Panc1 (cell line): ENCODE results near the gene HDLBP. TPM values are rescaled to one million over a fixed set of nuclear protein-coding genes. Genes with fewer than 3 reads are reported as not detected.

Source experiments
- ATAC-seq: fragments of 200-7000 bp; cut with Tn5 transposase; 2 replicates; pipeline ENCODE4 v1.9.1; 2020; ENCODE audit warnings: mild to moderate bottlenecking, moderate library complexity
- BruUV-seq: library from RNA; stranded (reverse); fragments of 400-500 nt; replicated peaks from 2 replicates; lab custom pipeline; 2021; lab: Mats Ljungman, UMichigan
- CTCF ChIA-PET: fragments of 300-600 bp; sonication (Branson Sonifier 250); formaldehyde crosslinking; loops from one replicate; lab custom pipeline; 2022; ENCODE audit warnings: antibody characterized with exemption; lab: Charles Lee
- POLR2A ChIA-PET: fragments of 300-600 bp; sonication (Branson Sonifier 250); formaldehyde crosslinking; loops from one replicate; lab custom pipeline; 2022; ENCODE audit warnings: antibody characterized with exemption; lab: Charles Lee
- DNase-seq: peaks from one replicate; pipeline ENCODE4 v3.0.0-alpha.2; 2010; ENCODE audit warnings: low read depth, low spot score
- H3K27ac ChIP-seq: 2 replicates; pipeline ENCODE4 v1.5.1; 2011; ENCODE audit warnings: mild to moderate bottlenecking, low read length, inconsistent platforms
- H3K27me3 ChIP-seq: fragments of 200-500 bp; sonication (Bioruptor generic); 2 replicates; pipeline ENCODE4 v1.6.0; 2014; ENCODE audit warnings: low read length, inconsistent platforms; ENCODE audit not compliant: control insufficient read depth, insufficient read depth
- H3K36me3 ChIP-seq: fragments of 200-500 bp; sonication (Bioruptor generic); 2 replicates; pipeline ENCODE4 v1.5.1; 2014; ENCODE audit warnings: inconsistent platforms, mild to moderate bottlenecking, low read length, moderate library complexity; ENCODE audit not compliant: control insufficient read depth, insufficient read depth
- H3K4me1 ChIP-seq: 2 replicates; pipeline ENCODE4 v1.5.1; 2011; ENCODE audit warnings: inconsistent platforms, mild to moderate bottlenecking, low read length, moderate library complexity; ENCODE audit not compliant: control insufficient read depth, insufficient read depth
- H3K4me3 ChIP-seq, 2 experiments: 2 replicates each; pipeline ENCODE4 v1.5.1; 2011 to 2012; ENCODE audit warnings: low read depth in 2 of 2, low read length in 2 of 2, mild to moderate bottlenecking in 2 of 2, inconsistent platforms in 1 of 2, moderate library complexity in 1 of 2
- H3K9me3 ChIP-seq: fragments of 200-500 bp; sonication (Bioruptor generic); 2 replicates; pipeline ENCODE4 v1.5.1; 2014; ENCODE audit warnings: low read depth, mild to moderate bottlenecking, inconsistent platforms, low read length, moderate library complexity; ENCODE audit not compliant: control insufficient read depth, insufficient read depth
- CTCF ChIP-seq: fragments of 450-650 bp; IDR thresholded peaks from 2 replicates; pipeline ENCODE4 v1.5.1; 2017; ENCODE audit warnings: mild to moderate bottlenecking
- POLR2AphosphoS5 ChIP-seq: IDR thresholded peaks from 2 replicates; pipeline ENCODE4 v1.6.1; 2012; ENCODE audit warnings: mild to moderate bottlenecking, low read depth, low read length, moderate library complexity
- REST ChIP-seq, 2 experiments: IDR thresholded peaks; 2 replicates each; pipeline ENCODE4 v1.6.1; 2011 to 2012; ENCODE audit warnings: low read depth in 2 of 2, control low read depth in 1 of 2, low read length in 1 of 2, mild to moderate bottlenecking in 1 of 2, moderate library complexity in 1 of 2; ENCODE audit not compliant: insufficient read depth in 1 of 2
- SIN3A ChIP-seq: IDR thresholded peaks from 2 replicates; pipeline ENCODE4 v1.6.1; 2012; ENCODE audit warnings: low read depth, mild to moderate bottlenecking, low read length, moderate library complexity, borderline replicate concordance; ENCODE audit not compliant: insufficient read depth
- TCF7L2 ChIP-seq: IDR thresholded peaks from 2 replicates; pipeline ENCODE4 v1.6.1; 2011; ENCODE audit warnings: mild to moderate bottlenecking, low read depth, low read length, inconsistent platforms
- in situ Hi-C: cut with HindIII; loops from 2 replicates; pipeline ENCODE4 v1.10.0; 2016; ENCODE audit warnings: low sequenced_read_pairs, low pct_unique_long_range_greater_than_20kb
- intact Hi-C: fragments of 100-400 bp; cut with micrococcal nuclease; formaldehyde crosslinking; loops from one replicate; pipeline ENCODE4 v1.10.0; 2022; ENCODE audit not compliant: unreplicated experiment
- total RNA-seq: library from RNA; stranded (reverse); gene quantifications from one replicate; pipeline ENCODE4 v1.2.1, GENCODE V29; 2021; ENCODE audit not compliant: unreplicated experiment

Gene HDLBP
- total RNA-seq, 1 experiment from 2014 or later: 656 TPM

- Histone ChIP-seq H3K36me3 (no peaks in the 10 kb centered on the region), H3K4me1 (no peaks in the 10 kb centered on the region), H3K9me3 (no peaks in the 10 kb centered on the region), H3K27me3 (no peaks in the 10 kb centered on the region), H3K27ac (no peak overlapping the region), H3K4me3 (no peak overlapping the region)
- ChIA-PET POLR2A (no interaction called here), CTCF (no interaction called here)
- no TSS peak for BruUV-seq
- no peak for TF ChIP-seq TCF7L2
- TF ChIP-seq SIN3A: no peak
- no peak for TF ChIP-seq POLR2AphosphoS5
- no peak for TF ChIP-seq REST (IDR thresholded peaks at IDR 0.05; ENCODE audit: insufficient read depth in 1 of 2, low read depth in 2 of 2, low read length in 1 of 2)
- TF ChIP-seq CTCF: no peak
- intact Hi-C loops (no loop called here), in situ Hi-C loops (no loop called here)
- ATAC-seq (peak; percentile 19; the same call in 1 of the 2 replicates), DNase-seq (no peak)
Observed at GRCh38 chr2:241199286-241199685, 116.2 kb downstream of the HDLBP start.

GRCh38 chr2:241198381-241199279 lies 116.8 kb downstream of the HDLBP start:
- POLR2A ChIA-PET: no interaction called here
- Histone ChIP-seq H3K9me3 (no peaks in the 10 kb centered on the region), H3K4me1 (no peaks in the 10 kb centered on the region), H3K27ac (no peak overlapping the region), H3K4me3 (no peak overlapping the region), H3K36me3 (no peaks in the 10 kb centered on the region), H3K27me3 (no peaks in the 10 kb centered on the region)
- BruUV-seq: no TSS peak
- intact Hi-C loops (no loop called here), in situ Hi-C loops (no loop called here)
- ATAC-seq (peak; percentile 18; the same call in 1 of the 2 replicates), DNase-seq (no peak)
- CTCF ChIA-PET: no interaction called here
- no peak for TF ChIP-seq SIN3A
- no peak for TF ChIP-seq REST (IDR thresholded peaks at IDR 0.05; ENCODE audit: insufficient read depth in 1 of 2, low read depth in 2 of 2, low read length in 1 of 2)
- no peak for TF ChIP-seq CTCF
- no peak for TF ChIP-seq POLR2AphosphoS5
- no peak for TF ChIP-seq TCF7L2
